PC-9 (cell line): Measurements from ENCODE around the gene UBAP1.

Source experiments
- CTCF ChIP-seq: fragments of 200-600 bp; sonication (generic); conservative IDR thresholded peaks from 2 replicates; pipeline ENCODE4 v1.6.1; 2017; ENCODE audit warnings: mixed run types, antibody characterized with exemption, mild to moderate bottlenecking, moderate library complexity
- EZH2 ChIP-seq: fragments of 200-600 bp; sonication (generic); IDR thresholded peaks from 2 replicates; pipeline ENCODE4 v1.8.0; 2017; ENCODE audit warnings: antibody characterized with exemption, low read depth

GRCh38 chr9:34259315-34259714, 80.5 kb downstream of the UBAP1 start:
- no peak for TF ChIP-seq CTCF
- TF ChIP-seq EZH2 = no peak
